ENCODE results near the gene PACSIN1.
A peak's percentile ranks its signal among the peaks of the same experiment; 100 is the strongest.
"Not testable (repeated sequence)": the region's sequence is repeated elsewhere in the genome, so short reads cannot be mapped to it uniquely, and the experiment has no call there.

Gene PACSIN1

GRCh38 chr6:34459899-34460593, 5.8 kb upstream of the PACSIN1 start:
- peak; percentile 28 for DNase-seq

DNA sequence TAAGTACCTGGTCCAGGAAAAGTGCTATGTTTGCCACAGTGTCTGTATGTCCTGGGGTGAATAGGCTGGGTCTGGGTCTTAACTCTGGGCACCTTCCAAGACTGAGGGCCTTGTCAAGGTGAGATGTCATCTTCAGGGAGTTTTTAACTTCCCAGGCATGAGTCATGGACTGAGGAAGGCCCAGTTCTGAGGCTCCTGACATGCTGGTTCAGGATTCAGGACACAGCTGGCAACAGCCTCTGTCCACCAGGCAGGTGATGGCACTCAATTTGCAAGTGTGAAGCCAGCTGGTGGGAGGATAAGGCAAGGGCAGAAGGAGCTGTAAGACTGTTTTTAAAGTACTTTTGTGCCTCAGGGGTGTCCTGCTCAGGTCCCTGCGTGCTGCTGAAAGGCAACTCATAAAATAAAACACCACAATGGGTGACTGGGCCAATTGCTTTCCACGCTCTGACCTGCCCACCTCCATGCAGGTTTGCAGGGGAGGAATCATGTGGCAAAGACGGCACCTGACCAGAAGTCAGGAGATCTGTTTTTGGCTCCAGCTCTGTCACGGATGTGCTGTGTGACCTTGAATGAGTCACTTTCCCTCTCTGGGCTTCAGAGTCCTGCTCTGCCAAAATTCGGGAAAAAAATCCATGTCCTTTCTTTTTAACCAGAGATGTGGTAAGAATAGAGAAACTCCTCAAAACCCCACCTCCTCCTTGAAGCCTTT, 4.9 kb upstream of the PACSIN1 start:
- DNase-seq = no peak

DNA sequence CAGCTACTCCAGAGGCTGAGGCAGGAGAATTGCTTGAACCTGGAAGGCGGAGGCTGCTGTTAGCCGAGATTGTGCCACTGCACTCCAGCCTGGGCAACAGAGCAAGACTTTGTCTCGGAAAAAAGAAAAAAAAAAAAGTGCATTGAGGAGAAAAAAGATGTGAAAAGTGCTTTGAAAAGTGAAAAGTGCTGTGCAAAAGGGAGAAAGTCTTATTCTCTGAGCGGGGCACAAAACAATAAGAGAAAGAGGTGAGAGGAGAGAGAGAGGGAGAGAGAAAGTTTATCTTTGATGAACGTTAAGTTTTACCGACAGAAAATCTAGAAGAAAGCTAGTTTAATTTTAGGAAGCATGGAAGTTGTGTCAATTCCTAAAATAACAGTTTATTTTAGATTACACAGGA, 3.9 kb upstream of the PACSIN1 start:
- no peak for DNase-seq

GRCh38 chr6:34462551-34462971, 3.3 kb upstream of the PACSIN1 start:
- DNase-seq = no peak

DNA sequence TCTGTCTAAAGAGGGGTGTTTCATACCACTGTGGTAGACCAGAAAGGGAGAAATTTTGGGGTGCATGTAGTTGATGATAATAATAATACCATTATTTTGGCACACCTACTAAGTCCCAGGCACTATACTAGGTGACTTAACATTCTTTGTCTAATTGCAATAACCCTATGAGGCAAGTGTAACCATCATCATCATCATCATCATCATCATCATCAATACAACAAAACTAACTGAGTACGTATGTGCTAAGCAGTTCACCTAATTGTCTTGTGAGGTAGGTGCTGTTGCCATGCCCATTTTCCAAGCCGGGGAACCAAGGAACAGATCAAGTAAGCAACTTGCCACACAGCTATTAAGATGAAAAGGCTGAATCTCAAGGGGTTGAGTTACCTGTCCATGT, 2.6 kb upstream of the PACSIN1 start:
- DNase-seq = no peak

DNA sequence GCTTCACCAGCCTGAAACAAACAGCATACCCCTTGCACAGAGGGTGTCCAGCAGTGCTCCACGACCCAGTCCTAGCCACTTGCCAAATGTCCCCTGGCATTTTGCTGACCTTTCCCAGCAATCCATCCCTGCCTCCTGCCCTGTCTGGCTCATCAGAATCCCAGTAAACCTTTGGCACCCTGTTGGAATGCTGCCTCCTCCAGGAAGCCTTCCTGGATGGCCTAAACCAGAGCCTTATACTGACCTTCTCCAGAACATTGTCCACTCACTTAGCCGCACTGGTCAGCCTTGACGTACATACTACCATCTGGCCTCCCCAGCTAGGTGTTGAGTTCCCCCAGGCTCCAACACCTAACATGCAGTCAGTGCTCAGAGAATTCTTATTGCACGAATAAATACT, 2.0 kb upstream of the PACSIN1 start:
- no peak for DNase-seq

- no peak for DNase-seq
These were observed 638 bp downstream of the PACSIN1 start for GRCh38 chr6:34466242-34467185.

- DNase-seq = no peak
These were observed 2.6 kb downstream of the PACSIN1 start for GRCh38 chr6:34468378-34468892.

DNA sequence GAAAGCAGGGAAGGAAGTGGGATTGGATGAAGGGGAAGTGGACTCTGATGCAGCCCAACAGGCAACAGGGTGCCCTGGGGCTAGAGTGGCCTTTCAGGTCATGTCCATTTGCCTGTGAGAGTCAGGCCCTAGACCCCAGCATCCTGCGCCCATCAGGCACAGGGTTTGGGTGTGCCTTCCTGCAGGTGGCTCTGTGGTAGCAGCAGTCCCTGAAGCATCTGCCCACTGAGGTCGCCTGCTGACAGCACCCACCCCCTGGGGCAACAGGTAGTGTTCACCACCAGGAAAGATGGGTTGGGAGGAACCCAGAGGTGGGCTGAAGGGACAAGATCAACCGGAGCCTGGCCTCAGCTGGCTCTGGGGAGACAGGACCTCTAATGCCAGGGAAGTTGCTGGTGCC, 3.6 kb downstream of the PACSIN1 start:
- DNase-seq = no peak

DNA sequence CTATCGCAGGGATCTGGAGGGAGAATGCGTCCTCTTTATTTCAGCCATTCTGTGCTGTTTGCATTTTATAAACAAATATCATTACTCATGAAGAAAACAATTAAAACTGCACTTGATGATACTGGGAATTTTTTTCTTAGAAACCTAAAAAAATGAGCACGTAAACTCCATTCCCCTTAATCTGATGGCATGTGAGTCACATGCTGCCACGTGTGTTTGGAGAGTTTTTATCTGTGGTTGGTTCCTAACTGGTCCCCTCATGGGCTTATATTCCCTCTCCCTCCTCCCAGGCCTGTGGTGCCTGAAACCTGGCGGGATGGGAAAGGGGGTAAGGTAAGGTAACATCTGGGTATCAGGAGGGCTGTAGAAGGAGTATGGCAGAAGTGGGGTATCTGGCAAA, 6.5 kb downstream of the PACSIN1 start:
- no peak for DNase-seq

GRCh38 chr6:34473967-34474366, 8.1 kb downstream of the PACSIN1 start:
- DNase-seq = no peak

DNA sequence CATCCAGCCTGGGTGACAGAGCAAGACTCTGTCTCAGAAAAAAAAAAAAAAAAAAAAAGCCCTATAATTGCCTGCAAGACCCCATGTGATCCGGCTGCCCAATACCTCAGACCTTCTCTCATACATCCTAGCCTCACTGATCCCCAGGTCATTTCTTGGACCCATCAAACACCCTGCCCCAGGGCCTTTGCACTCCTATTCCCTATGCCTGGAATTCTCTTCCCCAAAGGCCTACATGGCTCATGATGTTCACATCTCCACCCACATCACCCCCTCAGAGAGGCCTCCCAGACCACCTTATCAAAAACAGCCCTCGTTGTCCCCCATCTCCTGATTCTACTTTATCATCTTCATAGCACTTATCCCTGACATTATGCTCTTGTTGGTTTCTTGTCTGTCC, 8.9 kb downstream of the PACSIN1 start:
- DNase-seq = no peak

GRCh38 chr6:34475238-34475682, 9.4 kb downstream of the PACSIN1 start:
- DNase-seq = no peak

GRCh38 chr6:34475767-34476328, 10.0 kb downstream of the PACSIN1 start:
- DNase-seq = no peak

DNA sequence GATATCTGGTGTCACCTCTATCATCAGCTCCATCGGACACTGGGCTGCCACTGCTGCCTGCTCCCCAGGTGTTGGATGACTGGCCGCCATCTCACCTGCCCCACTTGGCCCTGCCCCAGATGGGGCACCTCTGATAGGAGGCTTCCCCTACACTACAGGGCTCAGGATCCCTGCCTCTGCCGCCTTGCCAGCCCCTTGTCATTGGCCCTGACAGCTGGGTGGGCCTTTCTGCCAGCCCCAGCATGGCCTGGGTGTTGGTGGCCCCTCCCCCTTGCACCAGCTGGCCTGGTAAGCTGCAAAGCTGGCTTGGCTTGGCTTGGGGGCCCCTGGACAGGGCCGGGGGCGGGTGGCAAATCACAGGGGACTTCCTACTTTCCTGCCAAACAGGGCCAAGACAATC, 10.6 kb downstream of the PACSIN1 start:
- no peak for DNase-seq

DNA sequence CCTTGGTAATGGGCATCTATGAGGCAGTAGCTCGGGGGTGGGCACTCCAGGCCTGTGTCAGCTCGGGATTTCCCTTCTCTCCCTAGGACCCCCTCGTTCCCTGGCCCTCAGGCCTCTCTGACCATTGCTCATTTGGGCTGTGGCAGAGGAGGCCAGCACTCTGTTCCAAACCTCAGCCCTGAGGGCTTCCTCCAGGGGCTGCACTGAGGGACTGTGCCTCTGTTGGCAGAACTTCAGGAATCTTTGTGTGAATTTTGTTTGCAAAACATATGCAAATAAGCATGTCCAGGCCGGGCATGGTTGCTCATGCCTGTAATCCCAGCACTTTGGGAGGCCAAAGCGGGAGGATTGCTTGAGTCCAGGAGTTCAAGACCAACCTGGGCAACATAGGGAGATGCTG, 11.0 kb downstream of the PACSIN1 start:
- DNase-seq = no peak

DNA sequence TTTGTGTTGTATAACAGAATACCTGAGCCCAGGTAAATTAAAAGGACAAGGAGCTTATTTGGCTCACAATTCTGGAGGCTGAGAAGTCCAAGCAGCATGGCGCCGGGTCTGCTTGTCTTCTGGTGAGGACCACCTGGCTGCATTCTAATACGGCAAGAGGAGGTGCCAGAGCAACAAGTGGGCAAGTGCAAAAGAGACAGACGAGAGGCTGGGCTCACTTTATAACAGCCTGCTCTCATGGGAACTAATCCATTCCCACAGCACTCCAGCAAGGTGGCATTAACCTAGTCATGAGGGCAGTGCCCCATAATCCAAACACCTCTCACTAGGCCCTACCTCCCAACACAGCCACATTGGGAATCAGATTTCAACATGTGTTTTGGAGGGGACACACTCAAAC, 12.9 kb downstream of the PACSIN1 start:
- DNase-seq = no peak

GRCh38 chr6:34483781-34484180, 17.9 kb downstream of the PACSIN1 start:
- not testable (repeated sequence) for DNase-seq

DNA sequence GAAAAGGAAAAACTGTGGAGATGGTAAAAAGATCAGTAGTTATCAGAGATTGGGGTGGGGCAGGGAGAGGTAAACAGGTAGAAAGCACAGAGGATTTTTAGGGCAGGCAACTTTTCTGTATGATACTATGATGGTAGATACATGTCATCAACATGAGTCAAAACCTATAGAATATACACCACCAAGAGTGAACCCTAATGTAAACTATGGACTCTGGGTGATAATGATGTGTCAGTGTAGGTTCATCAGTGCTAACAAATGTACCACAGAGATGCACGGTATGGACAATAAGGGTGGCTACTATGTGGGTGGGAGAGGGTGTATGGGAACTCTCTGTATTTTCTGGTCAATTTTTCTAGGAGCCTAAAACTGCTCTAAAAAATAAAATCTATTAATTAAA, 18.5 kb downstream of the PACSIN1 start:
- DNase-seq = no peak

- DNase-seq = peak; percentile 40
These were observed 19.0 kb downstream of the PACSIN1 start for GRCh38 chr6:34484899-34485298.

DNA sequence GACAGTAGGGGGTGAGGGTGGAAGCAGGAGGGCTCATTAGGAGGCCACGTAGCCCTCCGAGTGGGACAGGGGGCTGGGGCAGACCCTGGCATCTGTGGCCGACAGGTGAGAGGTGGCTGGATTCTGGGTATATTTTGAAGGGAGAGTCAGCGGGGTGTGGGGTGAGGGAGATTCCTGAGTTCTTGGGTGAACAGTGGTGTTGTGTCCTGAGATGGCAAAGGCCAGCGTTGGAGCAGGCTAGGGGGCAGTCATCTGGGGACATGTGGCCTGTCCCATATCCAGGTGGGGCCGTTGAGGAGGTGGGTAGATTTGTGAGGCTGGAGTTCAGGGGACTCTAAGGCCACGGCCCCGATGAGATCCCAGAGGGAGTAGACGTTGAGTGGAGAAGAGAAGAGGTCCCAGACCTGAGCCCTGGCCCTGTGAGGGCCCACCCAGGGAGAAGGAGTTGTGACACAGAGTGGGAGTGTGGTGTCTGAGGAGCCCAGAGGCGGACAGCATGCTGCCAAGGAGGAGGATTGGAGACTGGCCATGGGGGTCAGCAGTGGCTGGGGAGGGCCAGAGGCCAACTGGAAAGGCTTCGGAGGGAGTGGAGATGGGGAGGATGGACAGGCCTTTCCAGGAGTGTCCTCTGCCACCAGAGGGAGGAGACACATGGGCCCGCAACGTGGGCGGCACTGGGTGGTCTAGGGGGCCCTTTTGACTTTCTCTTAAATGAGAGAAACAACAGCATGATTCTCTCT, 19.6 kb downstream of the PACSIN1 start:
- no peak for DNase-seq

DNA sequence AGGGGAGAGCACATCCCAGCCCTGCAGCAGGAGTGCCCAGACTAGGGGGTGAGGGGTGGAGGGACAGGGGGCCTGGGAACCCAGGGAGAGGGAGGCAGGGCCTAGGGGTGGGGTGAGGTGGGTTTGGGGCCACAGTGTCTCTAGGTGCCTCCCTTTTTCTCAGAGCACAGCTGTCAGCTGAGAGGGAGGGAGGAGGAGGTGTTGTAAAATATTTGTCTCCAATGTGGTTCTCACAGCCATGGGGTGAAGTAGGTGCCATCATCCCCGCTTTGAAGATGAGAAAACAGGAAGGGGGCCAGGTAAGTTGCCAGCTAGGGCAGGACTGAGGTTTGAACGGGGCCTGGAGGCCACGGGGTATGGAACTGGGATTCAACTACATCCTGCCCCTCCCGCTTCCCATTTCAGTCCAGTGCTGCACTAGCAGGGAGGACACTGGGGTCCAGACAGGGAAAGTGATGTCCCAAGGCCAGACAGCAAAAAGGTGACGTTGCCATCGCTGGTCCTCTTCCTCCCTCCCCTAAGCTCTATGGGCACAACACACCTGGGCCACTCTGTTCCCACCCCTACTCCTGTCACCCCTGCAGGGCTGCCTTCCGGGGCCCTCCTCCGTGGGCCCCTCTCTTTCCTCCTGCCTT, 20.3 kb downstream of the PACSIN1 start:
- no peak for DNase-seq

Measured in GDM1 (cell line).